Suppressor macrophage treated with lipopolysaccharide for 1 hour (primary cell): ENCODE data around the gene RAMP1.

ENCODE experiments used
- DNase-seq, 3 donors: peaks; one replicate each; pipeline ENCODE4 v3.0.0-alpha.2; 2020 to 2022

The RAMP1 gene

DNA sequence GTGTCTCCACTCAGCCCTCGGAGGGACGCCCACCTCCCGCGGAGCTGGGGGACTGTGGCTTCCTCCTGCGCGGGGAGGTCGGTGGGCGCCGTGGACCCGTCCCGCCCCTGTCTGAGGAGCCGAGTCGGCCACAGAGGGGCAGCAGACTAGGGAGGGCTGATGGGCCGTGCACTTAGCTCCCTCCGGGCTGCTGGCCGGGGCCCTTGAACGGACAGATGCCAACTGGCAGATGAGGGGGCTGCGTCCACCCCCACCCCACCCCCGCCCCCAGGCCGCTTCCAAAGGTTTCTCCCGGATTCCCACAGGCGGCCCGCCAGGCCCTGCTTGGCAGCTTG lies 96.9 kb downstream of the RAMP1 start:
- DNase-seq: no peak

DNA sequence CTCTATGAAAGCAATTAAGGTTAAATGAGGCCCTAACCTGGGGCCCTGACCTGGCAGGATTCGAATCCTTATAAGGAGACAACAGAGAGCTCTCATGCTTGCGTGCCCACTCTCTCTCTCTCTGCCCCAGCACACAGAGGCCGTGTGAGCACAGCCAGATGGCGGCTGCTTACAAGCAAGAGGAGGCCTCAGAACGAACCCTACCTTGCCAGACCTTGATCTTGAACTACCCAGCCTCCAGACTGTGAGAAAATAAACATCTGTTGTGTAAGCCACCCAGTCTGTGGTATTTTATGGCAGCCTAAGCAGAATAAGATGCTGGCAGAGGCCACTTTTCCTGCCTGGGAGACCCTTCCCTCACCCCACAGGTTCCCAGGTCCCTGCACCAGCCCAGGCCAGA lies 102.2 kb downstream of the RAMP1 start:
- no peak for DNase-seq
